ENCODE measurements around the gene SNCG. TPM values are rescaled to one million over a fixed set of nuclear protein-coding genes. Genes with fewer than 3 reads are reported as not detected.
"Not testable (repeated sequence)": the region's sequence is repeated elsewhere in the genome, so short reads cannot be mapped to it uniquely, and the experiment has no call there.

Gene SNCG
- total RNA-seq, 2 donors from 2014 or later: not detected

GRCh38 chr10:86981716-86982115 lies 23.3 kb downstream of the SNCG start:
- DNase-seq (no peak), ATAC-seq (replicated peaks in 1 of 2) (no peak)
- no peaks in the 10 kb centered on the region for H3K9me3 Mint-ChIP-seq
- H3K4me3 Mint-ChIP-seq: no peak overlapping the region
- H3K36me3 Mint-ChIP-seq (ENCODE audit: insufficient read depth in 2 of 2): no peaks in the 10 kb centered on the region
- peaks cover 9% of the 10 kb centered on the region for H3K27me3 Mint-ChIP-seq (ENCODE audit: low read depth)
- H3K4me1 Mint-ChIP-seq (ENCODE audit: low read depth): no peaks in the 10 kb centered on the region
- H3K27ac Mint-ChIP-seq: no peak overlapping the region

- not testable (repeated sequence) for H3K4me1 Mint-ChIP-seq (ENCODE audit: low read depth); H3K4me3 Mint-ChIP-seq; ATAC-seq (replicated peaks in 1 of 2); H3K9me3 Mint-ChIP-seq; H3K27ac Mint-ChIP-seq; H3K36me3 Mint-ChIP-seq (ENCODE audit: insufficient read depth in 2 of 2); DNase-seq
- peaks cover 29% of the 10 kb centered on the region for H3K27me3 Mint-ChIP-seq (ENCODE audit: low read depth)
Observed at GRCh38 chr10:86984498-86984897, 26.1 kb downstream of the SNCG start.

- no peaks in the 10 kb centered on the region for H3K4me1 Mint-ChIP-seq (ENCODE audit: low read depth)
- no peak overlapping the region for H3K27ac Mint-ChIP-seq
- peaks cover 33% of the 10 kb centered on the region for H3K27me3 Mint-ChIP-seq (ENCODE audit: low read depth)
- H3K36me3 Mint-ChIP-seq (ENCODE audit: insufficient read depth in 2 of 2): no peaks in the 10 kb centered on the region
- DNase-seq: no peak
- no peak overlapping the region for H3K4me3 Mint-ChIP-seq
- ATAC-seq (replicated peaks in 1 of 2): no peak
- H3K9me3 Mint-ChIP-seq: no peaks in the 10 kb centered on the region
Observed at GRCh38 chr10:86988520-86988919, 30.1 kb downstream of the SNCG start.

- not testable (repeated sequence) for H3K27ac Mint-ChIP-seq; DNase-seq; H3K4me1 Mint-ChIP-seq (ENCODE audit: low read depth); H3K36me3 Mint-ChIP-seq (ENCODE audit: insufficient read depth in 2 of 2); H3K9me3 Mint-ChIP-seq; H3K4me3 Mint-ChIP-seq; ATAC-seq (replicated peaks in 1 of 2)
- H3K27me3 Mint-ChIP-seq (ENCODE audit: low read depth): peaks cover 33% of the 10 kb centered on the region
Observed at GRCh38 chr10:86991362-86991761, 33.0 kb downstream of the SNCG start.

- H3K27ac Mint-ChIP-seq: no peak overlapping the region
- no peaks in the 10 kb centered on the region for H3K36me3 Mint-ChIP-seq (ENCODE audit: insufficient read depth in 2 of 2)
- H3K4me1 Mint-ChIP-seq (ENCODE audit: low read depth): no peaks in the 10 kb centered on the region
- no peak for ATAC-seq (replicated peaks in 1 of 2)
- no peak for DNase-seq
- no peaks in the 10 kb centered on the region for H3K9me3 Mint-ChIP-seq
- H3K27me3 Mint-ChIP-seq (ENCODE audit: low read depth): peaks cover 32% of the 10 kb centered on the region
- H3K4me3 Mint-ChIP-seq: no peak overlapping the region
Observed at GRCh38 chr10:86992456-86992855, 34.1 kb downstream of the SNCG start.

GRCh38 chr10:86992929-86993328 lies 34.5 kb downstream of the SNCG start:
- Mint-ChIP-seq H3K4me3 (no peak overlapping the region), H3K4me1 (ENCODE audit: low read depth) (no peaks in the 10 kb centered on the region), H3K27ac (no peak overlapping the region), H3K9me3 (no peaks in the 10 kb centered on the region), H3K27me3 (ENCODE audit: low read depth) (peaks cover 27% of the 10 kb centered on the region), H3K36me3 (ENCODE audit: insufficient read depth in 2 of 2) (no peaks in the 10 kb centered on the region)
- ATAC-seq (replicated peaks in 1 of 2): no peak
- no peak for DNase-seq

- H3K4me1 Mint-ChIP-seq (ENCODE audit: low read depth); H3K36me3 Mint-ChIP-seq (ENCODE audit: insufficient read depth in 2 of 2); H3K4me3 Mint-ChIP-seq; H3K27ac Mint-ChIP-seq; H3K9me3 Mint-ChIP-seq; ATAC-seq (replicated peaks in 1 of 2); H3K27me3 Mint-ChIP-seq (ENCODE audit: low read depth); DNase-seq: not testable (repeated sequence)
Observed at GRCh38 chr10:86999802-87000403, 41.5 kb downstream of the SNCG start.

GRCh38 chr10:87000491-87000890 lies 42.1 kb downstream of the SNCG start:
- H3K27me3 Mint-ChIP-seq (ENCODE audit: low read depth): no peaks in the 10 kb centered on the region
- ATAC-seq (replicated peaks in 1 of 2): no peak
- DNase-seq: no peak
- H3K36me3 Mint-ChIP-seq (ENCODE audit: insufficient read depth in 2 of 2): no peaks in the 10 kb centered on the region
- H3K4me3 Mint-ChIP-seq: no peak overlapping the region
- H3K4me1 Mint-ChIP-seq (ENCODE audit: low read depth): no peaks in the 10 kb centered on the region
- H3K27ac Mint-ChIP-seq: no peak overlapping the region
- no peaks in the 10 kb centered on the region for H3K9me3 Mint-ChIP-seq

- not testable (repeated sequence) for H3K4me1 Mint-ChIP-seq (ENCODE audit: low read depth); H3K27me3 Mint-ChIP-seq (ENCODE audit: low read depth); H3K9me3 Mint-ChIP-seq; H3K4me3 Mint-ChIP-seq; ATAC-seq (replicated peaks in 1 of 2); H3K27ac Mint-ChIP-seq; DNase-seq; H3K36me3 Mint-ChIP-seq (ENCODE audit: insufficient read depth in 2 of 2)
Observed at GRCh38 chr10:87007124-87007523, 48.7 kb downstream of the SNCG start.

GRCh38 chr10:87007674-87008073 lies 49.3 kb downstream of the SNCG start:
- H3K36me3 Mint-ChIP-seq (ENCODE audit: insufficient read depth in 2 of 2); ATAC-seq (replicated peaks in 1 of 2); H3K4me3 Mint-ChIP-seq; DNase-seq; H3K9me3 Mint-ChIP-seq; H3K4me1 Mint-ChIP-seq (ENCODE audit: low read depth); H3K27me3 Mint-ChIP-seq (ENCODE audit: low read depth); H3K27ac Mint-ChIP-seq: not testable (repeated sequence)

GRCh38 chr10:87008303-87008702 lies 49.9 kb downstream of the SNCG start:
- not testable (repeated sequence) for H3K9me3 Mint-ChIP-seq; H3K4me3 Mint-ChIP-seq; H3K27ac Mint-ChIP-seq; H3K4me1 Mint-ChIP-seq (ENCODE audit: low read depth); DNase-seq; H3K27me3 Mint-ChIP-seq (ENCODE audit: low read depth); ATAC-seq (replicated peaks in 1 of 2); H3K36me3 Mint-ChIP-seq (ENCODE audit: insufficient read depth in 2 of 2)

- H3K27me3 Mint-ChIP-seq (ENCODE audit: low read depth); ATAC-seq (replicated peaks in 1 of 2); H3K27ac Mint-ChIP-seq; H3K4me1 Mint-ChIP-seq (ENCODE audit: low read depth); H3K36me3 Mint-ChIP-seq (ENCODE audit: insufficient read depth in 2 of 2); H3K9me3 Mint-ChIP-seq; H3K4me3 Mint-ChIP-seq; DNase-seq: not testable (repeated sequence)
Observed at GRCh38 chr10:87009134-87009696, 50.8 kb downstream of the SNCG start.
